Measurements from ENCODE around the gene LRRN2. TPM values are rescaled to one million over a fixed set of nuclear protein-coding genes. Genes with fewer than 3 reads are reported as not detected.
"Not testable (repeated sequence)": the region's sequence is repeated elsewhere in the genome, so short reads cannot be mapped to it uniquely, and the experiment has no call there.

The LRRN2 gene
- total and polyA plus RNA-seq, 4 donors = 1.3 to 6.8 TPM; not detected in 2

GRCh38 chr1:204641455-204641854 is 44.1 kb downstream of the LRRN2 start:
- intact Hi-C loops (cut with DNase I) = no loop called here
- Histone ChIP-seq H3K4me1 (ENCODE audit: control insufficient read depth in 1 of 2, insufficient read depth in 2 of 2, low read length in 2 of 2) (no peaks in the 10 kb centered on the region), H3K27ac (ENCODE audit: low read depth in 1 of 2, low read length in 2 of 2) (no peak overlapping the region), H3K27me3 (ENCODE audit: control insufficient read depth in 1 of 2, insufficient read depth in 2 of 2, low read length in 1 of 2) (no peaks in the 10 kb centered on the region), H3K4me3 (ENCODE audit: low read length in 2 of 2) (no peak overlapping the region), H3K9me3 (ENCODE audit: control insufficient read depth, low read length) (no peaks in the 10 kb centered on the region), H3K36me3 (ENCODE audit: control insufficient read depth in 1 of 2, insufficient read depth in 2 of 2, low read length in 1 of 2) (no peaks in the 10 kb centered on the region)
- DNase-seq = no peak
- ATAC-seq (ENCODE audit: low FRiP score) = no peak
- WGBS, 2 donors = 86 to 95% methylated on average over 1 of the region's 1 CpG

DNA sequence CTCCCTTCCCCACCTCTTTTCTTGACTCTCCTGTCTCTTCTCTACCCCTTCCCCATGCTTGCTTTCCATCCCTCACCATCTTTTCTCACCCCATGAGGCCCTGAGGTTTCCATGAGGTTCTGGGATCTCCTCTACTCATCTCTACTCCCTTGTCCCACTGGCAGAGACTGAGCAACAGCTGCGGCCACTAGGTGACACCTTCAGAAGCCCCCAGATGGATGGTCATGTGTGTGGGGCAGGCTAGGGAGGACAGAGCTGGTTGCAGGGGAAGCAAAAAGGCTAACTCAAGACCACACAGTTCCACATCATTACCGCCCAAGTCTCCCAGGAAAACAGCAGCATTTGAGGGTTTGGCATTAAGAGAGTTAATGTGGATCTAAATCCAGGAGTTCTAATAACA is 45.0 kb downstream of the LRRN2 start:
- intact Hi-C loops (cut with DNase I) = no loop called here
- Histone ChIP-seq H3K27me3 (ENCODE audit: control insufficient read depth in 1 of 2, insufficient read depth in 2 of 2, low read length in 1 of 2) (no peaks in the 10 kb centered on the region), H3K9me3 (ENCODE audit: control insufficient read depth, low read length) (no peaks in the 10 kb centered on the region), H3K36me3 (ENCODE audit: control insufficient read depth in 1 of 2, insufficient read depth in 2 of 2, low read length in 1 of 2) (no peaks in the 10 kb centered on the region), H3K4me3 (ENCODE audit: low read length in 2 of 2) (no peak overlapping the region), H3K27ac (ENCODE audit: low read depth in 1 of 2, low read length in 2 of 2) (no peak overlapping the region), H3K4me1 (ENCODE audit: control insufficient read depth in 1 of 2, insufficient read depth in 2 of 2, low read length in 2 of 2) (no peaks in the 10 kb centered on the region)
- DNase-seq (no peak), ATAC-seq (ENCODE audit: low FRiP score) (no peak)
- WGBS, 2 donors = 81 to 90% methylated on average over 2 of the region's 2 CpGs

GRCh38 chr1:204634260-204634910 is 51.2 kb downstream of the LRRN2 start:
- intact Hi-C loops (cut with DNase I) = no loop called here
- Histone ChIP-seq H3K27ac (ENCODE audit: low read depth in 1 of 2, low read length in 2 of 2) (no peak overlapping the region), H3K4me3 (ENCODE audit: low read length in 2 of 2) (no peak overlapping the region), H3K36me3 (ENCODE audit: control insufficient read depth in 1 of 2, insufficient read depth in 2 of 2, low read length in 1 of 2) (no peaks in the 10 kb centered on the region), H3K9me3 (ENCODE audit: control insufficient read depth, low read length) (peaks cover 3% of the 10 kb centered on the region), H3K27me3 (ENCODE audit: control insufficient read depth in 1 of 2, insufficient read depth in 2 of 2, low read length in 1 of 2) (no peaks in the 10 kb centered on the region), H3K4me1 (ENCODE audit: control insufficient read depth in 1 of 2, insufficient read depth in 2 of 2, low read length in 2 of 2) (no peaks in the 10 kb centered on the region)
- ATAC-seq (ENCODE audit: low FRiP score) (no peak), DNase-seq (no peak)
- WGBS, 2 donors = 91 to 92% methylated on average over 5 of the region's 5 CpGs

DNA sequence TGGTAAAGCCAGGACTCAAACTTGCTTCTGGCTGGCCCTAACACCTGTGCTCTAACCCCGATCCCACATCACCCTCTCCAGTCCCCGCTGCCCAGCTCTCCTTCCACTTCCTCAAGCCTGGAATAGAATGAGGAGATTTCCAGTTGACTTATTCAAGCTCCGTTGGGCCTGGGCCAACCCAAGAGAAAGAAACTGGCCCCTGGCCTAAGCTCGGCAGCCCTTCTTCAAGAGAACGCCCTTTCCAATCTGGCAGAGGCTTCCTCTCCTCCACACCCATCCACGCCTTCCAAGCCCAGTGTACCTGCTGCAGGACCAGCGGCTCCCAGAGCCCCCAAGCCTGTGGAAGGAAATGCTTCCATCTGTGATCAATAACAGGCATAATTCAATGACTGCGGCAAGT is 51.9 kb downstream of the LRRN2 start:
- no peaks in the 10 kb centered on the region for H3K36me3 ChIP-seq (ENCODE audit: control insufficient read depth in 1 of 2, insufficient read depth in 2 of 2, low read length in 1 of 2)
- 67 to 68% methylated on average over 8 of the region's 8 CpGs for WGBS, 2 donors
- no peak overlapping the region for H3K4me3 ChIP-seq (ENCODE audit: low read length in 2 of 2)
- ATAC-seq (ENCODE audit: low FRiP score) = peak; percentile 42
- intact Hi-C loops (cut with DNase I) = no loop called here
- no peak for DNase-seq
- H3K27me3 ChIP-seq (ENCODE audit: control insufficient read depth in 1 of 2, insufficient read depth in 2 of 2, low read length in 1 of 2) = no peaks in the 10 kb centered on the region
- no peak overlapping the region for H3K27ac ChIP-seq (ENCODE audit: low read depth in 1 of 2, low read length in 2 of 2)
- peaks cover 3% of the 10 kb centered on the region for H3K9me3 ChIP-seq (ENCODE audit: control insufficient read depth, low read length)
- no peaks in the 10 kb centered on the region for H3K4me1 ChIP-seq (ENCODE audit: control insufficient read depth in 1 of 2, insufficient read depth in 2 of 2, low read length in 2 of 2)

DNA sequence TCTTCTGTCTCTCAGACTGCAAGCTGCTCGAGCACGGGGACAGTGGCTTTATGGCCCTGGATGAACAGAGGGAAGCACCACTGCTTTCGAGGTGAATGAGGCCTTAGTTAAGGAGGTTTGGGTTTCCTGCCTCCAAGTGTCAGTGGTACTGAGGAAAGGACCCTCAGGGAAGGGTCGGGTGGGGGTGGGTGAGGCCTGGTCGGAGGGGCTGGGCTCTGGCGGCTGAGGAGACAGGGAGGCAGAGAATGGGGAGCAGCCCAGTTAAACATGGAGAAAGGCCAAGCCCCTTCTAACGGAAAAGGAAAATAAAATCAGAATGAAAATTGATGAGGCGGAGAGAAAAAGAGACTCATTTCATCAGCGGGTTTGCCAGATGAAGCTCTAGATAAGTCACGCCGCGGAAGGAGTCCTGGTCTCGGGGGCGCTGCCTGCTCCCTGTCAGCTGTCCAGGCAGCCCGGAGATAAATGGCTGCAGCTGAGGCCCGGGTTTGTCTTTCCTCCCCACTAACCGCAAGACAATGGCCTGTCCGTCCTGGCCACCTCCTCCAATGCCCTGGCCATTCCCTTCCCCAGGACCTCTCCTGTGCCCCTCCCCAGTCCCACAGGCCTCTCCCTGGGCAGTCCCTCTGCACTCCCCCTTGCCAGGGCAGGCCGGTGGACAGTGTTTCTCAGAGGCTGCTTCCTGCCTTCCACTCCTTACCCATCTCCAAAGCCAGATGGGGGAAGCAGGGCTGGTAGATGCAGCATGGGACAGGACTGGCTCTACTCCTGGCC is 55.2 kb downstream of the LRRN2 start:
- Histone ChIP-seq H3K4me3 (ENCODE audit: low read length in 2 of 2) (no peak overlapping the region), H3K4me1 (ENCODE audit: control insufficient read depth in 1 of 2, insufficient read depth in 2 of 2, low read length in 2 of 2) (no peaks in the 10 kb centered on the region), H3K27me3 (ENCODE audit: control insufficient read depth in 1 of 2, insufficient read depth in 2 of 2, low read length in 1 of 2) (no peaks in the 10 kb centered on the region), H3K36me3 (ENCODE audit: control insufficient read depth in 1 of 2, insufficient read depth in 2 of 2, low read length in 1 of 2) (no peaks in the 10 kb centered on the region), H3K27ac (ENCODE audit: low read depth in 1 of 2, low read length in 2 of 2) (no peak overlapping the region), H3K9me3 (ENCODE audit: control insufficient read depth, low read length) (peaks cover 3% of the 10 kb centered on the region)
- ATAC-seq (ENCODE audit: low FRiP score) = no peak
- 60 to 68% methylated on average over 19 of the region's 19 CpGs for WGBS, 2 donors
- intact Hi-C loops (cut with DNase I) = no loop called here
- DNase-seq = no peak

DNA sequence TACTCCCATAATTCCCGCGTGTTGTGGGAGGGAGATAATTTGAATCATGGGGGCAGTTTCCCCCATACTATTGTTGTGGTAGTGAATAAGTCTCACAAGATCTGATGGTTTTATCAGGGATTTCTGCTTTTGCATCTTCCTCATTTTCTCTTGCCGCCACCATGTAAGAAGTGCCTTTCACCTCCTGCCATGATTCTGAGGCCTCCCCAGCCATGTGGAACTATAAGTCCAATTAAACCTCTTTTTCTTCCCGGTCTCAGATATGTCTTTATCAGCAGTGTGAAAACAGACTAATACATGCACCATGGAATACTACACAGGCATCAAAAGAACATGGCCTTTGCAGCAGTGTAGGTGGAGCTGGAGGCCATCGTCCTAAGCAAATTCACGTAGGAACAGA is 56.1 kb downstream of the LRRN2 start:
- H3K9me3 ChIP-seq (ENCODE audit: control insufficient read depth, low read length); H3K27ac ChIP-seq (ENCODE audit: low read depth in 1 of 2, low read length in 2 of 2); H3K27me3 ChIP-seq (ENCODE audit: control insufficient read depth in 1 of 2, insufficient read depth in 2 of 2, low read length in 1 of 2); H3K4me3 ChIP-seq (ENCODE audit: low read length in 2 of 2); intact Hi-C loops (cut with DNase I); H3K4me1 ChIP-seq (ENCODE audit: control insufficient read depth in 1 of 2, insufficient read depth in 2 of 2, low read length in 2 of 2); ATAC-seq (ENCODE audit: low FRiP score); DNase-seq; H3K36me3 ChIP-seq (ENCODE audit: control insufficient read depth in 1 of 2, insufficient read depth in 2 of 2, low read length in 1 of 2): not testable (repeated sequence)
- 95% methylated on average over 6 of the region's 6 CpGs for WGBS, 2 donors

DNA sequence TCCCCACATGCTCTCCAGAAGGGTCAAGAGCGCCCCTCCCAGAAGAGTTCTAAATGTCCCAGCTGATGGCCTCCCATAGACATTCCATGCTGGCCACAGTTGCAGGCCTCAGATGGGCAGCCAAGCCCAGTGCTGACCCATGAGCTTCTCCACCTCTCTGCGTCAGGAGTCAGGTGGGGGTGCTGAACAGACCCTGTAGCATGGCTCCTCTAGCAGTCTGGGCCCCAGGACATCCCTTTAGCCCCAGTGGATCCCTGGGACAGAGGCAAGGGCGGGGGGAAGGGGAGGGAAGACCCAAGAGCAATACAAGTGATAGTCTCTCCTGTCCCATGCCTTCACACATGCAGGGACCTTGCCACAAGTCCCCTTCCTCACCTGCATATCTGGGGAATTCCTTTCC is 56.7 kb downstream of the LRRN2 start:
- DNase-seq (no peak), ATAC-seq (ENCODE audit: low FRiP score) (no peak)
- Histone ChIP-seq H3K4me1 (ENCODE audit: control insufficient read depth in 1 of 2, insufficient read depth in 2 of 2, low read length in 2 of 2) (no peaks in the 10 kb centered on the region), H3K27ac (ENCODE audit: low read depth in 1 of 2, low read length in 2 of 2) (no peak overlapping the region), H3K27me3 (ENCODE audit: control insufficient read depth in 1 of 2, insufficient read depth in 2 of 2, low read length in 1 of 2) (no peaks in the 10 kb centered on the region), H3K4me3 (ENCODE audit: low read length in 2 of 2) (no peak overlapping the region), H3K9me3 (ENCODE audit: control insufficient read depth, low read length) (peaks cover 3% of the 10 kb centered on the region), H3K36me3 (ENCODE audit: control insufficient read depth in 1 of 2, insufficient read depth in 2 of 2, low read length in 1 of 2) (no peaks in the 10 kb centered on the region)
- WGBS, 2 donors = 92 to 95% methylated on average over 3 of the region's 3 CpGs
- intact Hi-C loops (cut with DNase I) = no loop called here

GRCh38 chr1:204627436-204627835 is 58.1 kb downstream of the LRRN2 start:
- H3K36me3 ChIP-seq (ENCODE audit: control insufficient read depth in 1 of 2, insufficient read depth in 2 of 2, low read length in 1 of 2) = no peaks in the 10 kb centered on the region
- H3K4me1 ChIP-seq (ENCODE audit: control insufficient read depth in 1 of 2, insufficient read depth in 2 of 2, low read length in 2 of 2) = no peaks in the 10 kb centered on the region
- WGBS, 2 donors = 79 to 91% methylated on average over 4 of the region's 4 CpGs
- no peaks in the 10 kb centered on the region for H3K27me3 ChIP-seq (ENCODE audit: control insufficient read depth in 1 of 2, insufficient read depth in 2 of 2, low read length in 1 of 2)
- no peak for DNase-seq
- H3K9me3 ChIP-seq (ENCODE audit: control insufficient read depth, low read length) = peaks cover 3% of the 10 kb centered on the region
- intact Hi-C loops (cut with DNase I) = no loop called here
- no peak for ATAC-seq (ENCODE audit: low FRiP score)
- no peak overlapping the region for H3K27ac ChIP-seq (ENCODE audit: low read depth in 1 of 2, low read length in 2 of 2)
- H3K4me3 ChIP-seq (ENCODE audit: low read length in 2 of 2) = no peak overlapping the region

DNA sequence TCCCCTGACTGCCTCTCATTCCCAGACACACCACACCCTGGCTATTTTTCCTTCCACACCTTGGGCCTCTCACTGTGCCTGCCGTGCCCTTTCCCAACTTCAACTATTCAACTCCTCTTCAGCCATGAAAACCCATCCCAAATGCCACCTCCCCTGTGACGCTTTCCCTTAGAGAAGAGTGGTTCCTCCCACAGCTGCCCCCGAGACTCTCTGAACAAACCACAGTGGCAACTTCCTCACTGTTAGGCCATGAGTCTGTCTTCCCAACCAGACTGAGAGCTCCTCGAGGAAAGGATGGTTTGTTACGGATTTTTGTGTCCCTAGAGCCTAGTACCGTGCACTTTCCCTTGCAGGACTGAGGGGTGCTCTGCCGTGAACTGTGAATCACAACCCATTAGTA is 59.2 kb downstream of the LRRN2 start:
- DNase-seq = no peak
- Histone ChIP-seq H3K4me3 (ENCODE audit: low read length in 2 of 2) (no peak overlapping the region), H3K27ac (ENCODE audit: low read depth in 1 of 2, low read length in 2 of 2) (no peak overlapping the region), H3K9me3 (ENCODE audit: control insufficient read depth, low read length) (peaks cover 2% of the 10 kb centered on the region), H3K36me3 (ENCODE audit: control insufficient read depth in 1 of 2, insufficient read depth in 2 of 2, low read length in 1 of 2) (no peaks in the 10 kb centered on the region), H3K27me3 (ENCODE audit: control insufficient read depth in 1 of 2, insufficient read depth in 2 of 2, low read length in 1 of 2) (no peaks in the 10 kb centered on the region), H3K4me1 (ENCODE audit: control insufficient read depth in 1 of 2, insufficient read depth in 2 of 2, low read length in 2 of 2) (no peaks in the 10 kb centered on the region)
- ATAC-seq (ENCODE audit: low FRiP score) = no peak
- intact Hi-C loops (cut with DNase I) = no loop called here
- WGBS, 2 donors = 91 to 93% methylated on average over 7 of the region's 7 CpGs

Measured in aorta (tissue), 5 donors.